Gastroesophageal sphincter (tissue), 4 donors: ENCODE results near the gene CFP. TPM values are rescaled to one million over a fixed set of nuclear protein-coding genes. Genes with fewer than 3 reads are reported as not detected.

Experiments used
- ATAC-seq: fragments of 150-250 bp; one replicate; pipeline ENCODE4 v1.9.1; 2016; ENCODE audit warnings: mild to moderate bottlenecking, moderate library complexity
- H3K27ac ChIP-seq, 4 donors: fragments of 200-600 bp; sonication (generic) in 3 of 4; 1 replicate in 3 of 4; 2 replicates in 1 of 4; pipeline ENCODE4 v1.5.1; 2016 to 2019
- H3K27me3 ChIP-seq: fragments of 200-600 bp; sonication (generic); one replicate; pipeline ENCODE4 v1.5.1; 2019
- H3K36me3 ChIP-seq, 2 donors: fragments of 200-600 bp; sonication (generic); one replicate each; pipeline ENCODE4 v1.5.1; 2019; ENCODE audit warnings: control low read depth in 1 of 2
- H3K4me1 ChIP-seq, 3 donors: fragments of 200-600 bp; sonication (generic); 1 replicate in 2 of 3; 2 replicates in 1 of 3; pipeline ENCODE4 v1.5.1; 2016 to 2019; ENCODE audit warnings: control low read depth in 2 of 3
- H3K4me3 ChIP-seq, 2 donors: fragments of 200-600 bp; sonication (generic); one replicate each; pipeline ENCODE4 v1.5.1; 2019; ENCODE audit warnings: mild to moderate bottlenecking in 1 of 2, moderate library complexity in 1 of 2
- H3K9me3 ChIP-seq, 3 donors: fragments of 200-600 bp; sonication (generic); one replicate each; pipeline ENCODE4 v1.5.1; 2017 to 2019; ENCODE audit warnings: control low read depth in 2 of 3
- EP300 ChIP-seq: sonication (generic); formaldehyde crosslinking; IDR thresholded peaks from one replicate; pipeline ENCODE4 v1.6.1; 2017; ENCODE audit warnings: antibody characterized with exemption, mild to moderate bottlenecking
- POLR2A ChIP-seq, 2 donors: fragments of 450-650 bp; IDR thresholded peaks; one replicate each; pipeline ENCODE4 v1.6.1; 2017; ENCODE audit warnings: antibody characterized with exemption in 2 of 2, mild to moderate bottlenecking in 2 of 2, moderate library complexity in 1 of 2
- POLR2AphosphoS5 ChIP-seq: sonication (generic); formaldehyde crosslinking; IDR thresholded peaks from one replicate; pipeline ENCODE4 v1.6.1; 2017; ENCODE audit warnings: antibody characterized with exemption
- WGBS, 2 donors: methylation state at CpG; one replicate each; pipeline ENCODE4 v1.1.5; 2018; ENCODE audit warnings: low coverage in 1 of 2; 5-methylcytosine and 5-hydroxymethylcytosine counted together
- total RNA-seq, 4 donors: library from RNA; depleted of rRNA; stranded (reverse); fragments of >200 nt; gene quantifications; one replicate each; pipeline ENCODE4 v1.1.0, GENCODE V29; 2016
- TF ChIP-seq, protein P1 (sequence below), 4 experiments: fragments of 200-600 bp in 2 of 4; fragments of 450-650 bp in 2 of 4; sonication (generic) in 1 of 4; IDR thresholded peaks; one replicate each; pipeline ENCODE4 v1.5.1; 2017 to 2019; ENCODE audit warnings: antibody characterized with exemption in 4 of 4, mild to moderate bottlenecking in 2 of 4, moderate library complexity in 2 of 4

CFP gene
- total RNA-seq, 4 donors from 2014 or later, result 0.78 to 18.4 (median 4.7) TPM

DNA sequence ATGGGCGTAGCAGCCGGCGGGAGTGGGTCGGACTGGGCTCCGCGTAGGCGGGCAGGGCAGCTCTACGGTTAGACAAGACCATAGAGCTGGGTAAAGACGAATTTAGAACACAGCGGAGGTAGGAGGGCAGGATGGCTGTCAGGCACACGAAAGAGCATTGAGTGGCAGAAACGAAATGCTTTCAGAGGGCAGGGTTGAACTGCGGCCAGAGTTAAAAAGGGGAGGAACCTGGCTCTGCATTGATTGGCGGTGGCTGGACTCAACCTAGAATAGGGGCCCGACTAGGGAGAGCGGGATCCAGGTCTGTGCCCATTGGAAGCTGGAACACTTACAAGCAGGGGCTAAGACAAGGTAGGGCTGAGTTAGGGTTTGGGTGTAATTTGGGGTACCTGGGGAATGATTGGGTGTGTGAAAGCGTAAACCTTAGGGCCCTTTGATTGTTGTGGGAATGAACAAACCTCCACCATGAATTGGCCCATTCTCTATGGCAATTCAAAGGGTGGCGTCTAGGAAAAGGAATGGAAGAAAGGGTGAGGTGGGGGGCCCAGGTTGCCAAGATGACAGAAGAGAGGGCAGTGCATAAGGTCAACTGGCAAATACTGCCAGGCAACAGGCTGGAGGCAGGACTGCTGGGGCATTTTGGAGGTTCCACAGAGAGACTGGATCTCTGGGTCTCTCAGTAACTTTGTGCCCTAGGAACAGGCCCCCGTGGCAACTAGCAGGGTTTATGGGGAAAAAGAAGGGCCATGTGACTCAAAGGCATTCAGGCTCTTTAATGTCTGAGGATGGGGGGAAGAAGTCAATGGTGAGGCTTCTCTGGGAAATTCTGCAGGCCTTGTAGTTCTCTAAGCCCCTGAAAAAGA, 21.5 kb upstream of the CFP start:
- Histone ChIP-seq H3K36me3 (peaks cover 0 to 36% of the 10 kb centered on the region in 2 donors), H3K27ac (peak overlapping the region; percentile 58 to 92 (median 85)), H3K4me1 (peaks cover 0 to 26% (median 2%) of the 10 kb centered on the region in 3 donors), H3K27me3 (no peaks in the 10 kb centered on the region), H3K4me3 (peak overlapping the region; percentile 27 to 74), H3K9me3 (no peaks in the 10 kb centered on the region)
- TF ChIP-seq EP300 (no peak), POLR2A (IDR thresholded peaks at IDR 0.05) (peak in 1 of 2 donors; percentile 12), POLR2AphosphoS5 (no peak)
- TF ChIP-seq, protein P1, sequence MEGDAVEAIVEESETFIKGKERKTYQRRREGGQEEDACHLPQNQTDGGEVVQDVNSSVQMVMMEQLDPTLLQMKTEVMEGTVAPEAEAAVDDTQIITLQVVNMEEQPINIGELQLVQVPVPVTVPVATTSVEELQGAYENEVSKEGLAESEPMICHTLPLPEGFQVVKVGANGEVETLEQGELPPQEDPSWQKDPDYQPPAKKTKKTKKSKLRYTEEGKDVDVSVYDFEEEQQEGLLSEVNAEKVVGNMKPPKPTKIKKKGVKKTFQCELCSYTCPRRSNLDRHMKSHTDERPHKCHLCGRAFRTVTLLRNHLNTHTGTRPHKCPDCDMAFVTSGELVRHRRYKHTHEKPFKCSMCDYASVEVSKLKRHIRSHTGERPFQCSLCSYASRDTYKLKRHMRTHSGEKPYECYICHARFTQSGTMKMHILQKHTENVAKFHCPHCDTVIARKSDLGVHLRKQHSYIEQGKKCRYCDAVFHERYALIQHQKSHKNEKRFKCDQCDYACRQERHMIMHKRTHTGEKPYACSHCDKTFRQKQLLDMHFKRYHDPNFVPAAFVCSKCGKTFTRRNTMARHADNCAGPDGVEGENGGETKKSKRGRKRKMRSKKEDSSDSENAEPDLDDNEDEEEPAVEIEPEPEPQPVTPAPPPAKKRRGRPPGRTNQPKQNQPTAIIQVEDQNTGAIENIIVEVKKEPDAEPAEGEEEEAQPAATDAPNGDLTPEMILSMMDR (IDR thresholded peaks at IDR 0.05), result no peak
- WGBS, 2 donors, result 36 to 46% methylated on average over 3 to 8 of the region's 19 CpGs
- no peak for ATAC-seq

DNA sequence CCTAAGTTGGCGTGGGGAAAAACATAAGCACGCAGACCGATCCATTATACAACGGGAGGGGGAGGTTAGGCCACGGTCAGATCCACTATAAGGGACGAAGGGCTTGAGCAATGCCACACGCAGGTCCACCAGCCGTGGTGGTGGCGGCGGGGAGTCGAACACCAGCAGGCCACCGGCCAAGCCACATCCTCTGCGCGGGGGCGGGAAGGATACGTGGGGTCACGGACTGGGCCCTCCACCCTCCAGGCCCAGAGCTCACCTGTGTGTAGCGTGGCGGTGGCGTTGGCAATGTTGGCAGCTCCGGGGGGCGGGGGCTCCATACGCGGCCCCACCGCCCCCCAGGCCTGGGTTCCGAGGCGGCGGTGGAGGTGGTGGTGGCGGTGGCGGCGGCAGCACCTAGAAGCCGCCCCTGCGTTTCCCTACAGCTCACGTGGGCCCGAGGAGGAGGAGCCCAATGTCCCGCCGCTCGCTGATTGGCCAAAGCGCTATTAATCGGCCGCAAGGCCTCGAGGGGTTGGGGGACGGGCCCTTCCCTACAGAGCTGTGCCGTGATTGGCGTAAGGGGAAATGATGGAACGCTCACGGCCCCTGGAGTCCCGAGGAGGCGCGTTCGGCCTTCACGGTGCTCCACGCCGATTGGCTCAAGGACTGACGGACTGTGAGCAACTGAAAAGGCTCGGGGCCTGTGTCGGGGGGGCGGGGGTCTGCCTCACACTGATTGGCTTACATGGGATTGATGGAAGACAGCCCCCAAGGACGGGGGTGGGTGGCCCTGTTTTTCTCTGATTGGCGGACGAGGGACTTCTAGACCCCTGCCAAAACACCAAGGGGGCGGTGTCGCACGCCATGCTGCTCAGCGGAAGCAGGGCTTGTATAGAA, 20.7 kb upstream of the CFP start, which contains the start of gene ELK1:
Gene ELK1, minus strand, starts transcription at position 400 of the 879 bp plus-strand sequence. CDS start 9,122 bp downstream, outside the sequence.
- Histone ChIP-seq H3K4me3 (peak within 1 kb of the TSS; percentile 74 to 96), H3K4me1 (peaks cover 0 to 26% (median 2%) of the 10 kb centered on the region in 3 donors), H3K27me3 (no peaks in the 10 kb centered on the region), H3K9me3 (no peaks in the 10 kb centered on the region), H3K27ac (peak within 1 kb of the TSS; percentile 89 to 95 (median 91)), H3K36me3 (peaks cover 0 to 27% of the 10 kb centered on the region in 2 donors)
- ATAC-seq, result peak; percentile 97
- TF ChIP-seq, protein P1 (IDR thresholded peaks at IDR 0.05), result no peak
- TF ChIP-seq POLR2AphosphoS5 (peak; percentile 55), EP300 (no peak), POLR2A (IDR thresholded peaks at IDR 0.05) (peak; percentile 52 to 61)
- 0 to 18% methylated on average over 2 to 15 of the region's 65 CpGs for WGBS, 2 donors

DNA sequence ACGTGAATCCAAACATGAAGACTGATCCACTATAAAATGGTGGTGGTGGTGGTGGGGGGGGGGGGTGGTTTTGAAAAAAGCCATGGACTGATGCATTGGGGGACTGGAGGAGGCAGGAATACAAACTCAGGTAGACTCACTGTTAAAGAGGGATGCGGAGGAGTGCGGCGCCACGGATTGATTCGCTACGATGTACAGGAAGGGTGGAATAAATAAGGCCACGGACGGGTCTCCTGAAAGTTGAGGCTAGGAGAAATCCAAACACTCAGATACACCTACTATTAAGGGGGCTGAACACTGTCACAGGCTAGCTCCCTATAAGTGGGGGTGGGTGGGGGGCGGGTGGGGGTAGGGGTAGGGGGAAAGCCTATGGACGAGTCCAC, 20.0 kb upstream of the CFP start:
- peaks cover 0 to 20% of the 10 kb centered on the region in 2 donors for H3K36me3 ChIP-seq
- H3K27ac ChIP-seq, result peak overlapping the region; percentile 89 to 95 (median 91)
- H3K4me1 ChIP-seq, result peaks cover 0 to 26% (median 2%) of the 10 kb centered on the region in 3 donors
- peak overlapping the region; percentile 74 to 96 for H3K4me3 ChIP-seq
- H3K27me3 ChIP-seq, result no peaks in the 10 kb centered on the region
- 0 to 29% methylated on average over 4 to 7 of the region's 11 CpGs for WGBS, 2 donors
- H3K9me3 ChIP-seq, result no peaks in the 10 kb centered on the region
- no peak for ATAC-seq
- TF ChIP-seq, protein P1 (IDR thresholded peaks at IDR 0.05), result no peak
- TF ChIP-seq EP300 (no peak), POLR2AphosphoS5 (no peak), POLR2A (IDR thresholded peaks at IDR 0.05) (no peak)

DNA sequence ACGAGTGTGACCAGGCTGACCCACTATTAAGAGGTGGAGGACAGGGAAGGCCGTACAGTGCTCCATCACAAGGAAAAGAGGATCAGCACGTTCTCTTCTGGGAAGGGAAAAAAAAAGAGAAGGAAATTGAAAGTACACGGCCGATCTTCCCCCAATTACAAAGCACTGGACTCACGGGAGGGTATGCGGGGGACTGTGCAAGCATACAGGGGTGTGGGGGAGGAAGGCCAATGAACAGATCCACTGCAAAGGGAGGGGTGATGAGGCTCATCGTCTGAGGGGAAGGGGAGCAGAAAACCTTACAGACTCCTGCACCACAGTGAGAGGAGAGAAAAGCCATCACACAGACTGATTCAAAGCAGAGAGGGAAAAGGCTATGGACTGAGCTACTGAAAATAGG, 19.5 kb upstream of the CFP start:
- Histone ChIP-seq H3K27me3 (no peaks in the 10 kb centered on the region), H3K9me3 (no peaks in the 10 kb centered on the region), H3K27ac (peak overlapping the region in 2 of 4 donors; percentile 89 to 90), H3K36me3 (peaks cover 0 to 18% of the 10 kb centered on the region in 2 donors), H3K4me3 (peak overlapping the region; percentile 74 to 96), H3K4me1 (peaks cover 0 to 26% (median 2%) of the 10 kb centered on the region in 3 donors)
- TF ChIP-seq EP300 (no peak), POLR2A (IDR thresholded peaks at IDR 0.05) (no peak), POLR2AphosphoS5 (no peak)
- TF ChIP-seq, protein P1 (IDR thresholded peaks at IDR 0.05), result no peak
- ATAC-seq, result no peak
- 10 to 20% methylated on average over 1 to 5 of the region's 8 CpGs for WGBS, 2 donors
